OCI-M1 (cell line): ENCODE results near the gene CTRB2.
A peak's percentile ranks its signal among the peaks of the same experiment; 100 is the strongest.
"Not testable (repeated sequence)": the region's sequence is repeated elsewhere in the genome, so short reads cannot be mapped to it uniquely, and the experiment has no call there.

Experiments used
- DNase-seq: peaks from one replicate; lab custom pipeline; 2025; lab: John Stamatoyannopoulos, UW

Gene CTRB2

DNA sequence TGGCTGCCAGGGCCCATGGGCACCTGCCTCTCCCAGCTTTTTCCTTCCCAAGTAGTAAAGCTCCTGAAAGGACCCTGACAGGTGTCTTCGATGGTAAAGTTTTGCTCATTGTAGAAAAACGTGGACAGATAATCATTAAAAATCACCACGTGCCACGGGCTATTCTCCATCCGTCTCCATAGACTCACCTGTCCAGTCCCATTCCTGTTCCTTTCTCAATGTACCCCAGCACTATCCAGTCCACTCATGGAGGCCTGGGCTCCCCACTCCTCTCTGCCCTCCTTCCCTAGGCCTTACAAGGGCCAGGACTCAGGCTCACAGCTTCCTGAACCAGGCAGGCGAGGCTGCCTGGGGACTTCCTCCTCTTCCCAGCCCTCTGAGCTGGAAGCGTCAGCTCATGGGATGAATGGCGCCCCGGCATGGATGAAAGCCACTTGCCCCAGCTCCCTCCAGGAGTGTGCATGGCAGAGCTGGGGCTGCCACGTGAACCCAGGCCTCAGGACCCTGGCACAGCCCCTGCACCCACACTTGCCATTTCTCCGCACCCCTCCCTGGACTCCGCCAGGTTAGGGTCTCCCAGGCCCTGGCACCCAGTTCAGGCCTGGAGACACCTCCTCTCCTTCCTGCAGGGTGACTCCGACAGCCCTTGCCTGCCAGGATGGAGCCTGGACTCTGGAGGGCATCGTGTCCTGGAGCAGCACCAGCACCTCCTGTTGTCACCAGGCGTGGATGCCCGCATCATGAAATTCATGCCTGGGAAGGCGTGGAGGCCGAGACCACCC is 20.6 kb upstream of the CTRB2 start:
- no peak for DNase-seq

DNA sequence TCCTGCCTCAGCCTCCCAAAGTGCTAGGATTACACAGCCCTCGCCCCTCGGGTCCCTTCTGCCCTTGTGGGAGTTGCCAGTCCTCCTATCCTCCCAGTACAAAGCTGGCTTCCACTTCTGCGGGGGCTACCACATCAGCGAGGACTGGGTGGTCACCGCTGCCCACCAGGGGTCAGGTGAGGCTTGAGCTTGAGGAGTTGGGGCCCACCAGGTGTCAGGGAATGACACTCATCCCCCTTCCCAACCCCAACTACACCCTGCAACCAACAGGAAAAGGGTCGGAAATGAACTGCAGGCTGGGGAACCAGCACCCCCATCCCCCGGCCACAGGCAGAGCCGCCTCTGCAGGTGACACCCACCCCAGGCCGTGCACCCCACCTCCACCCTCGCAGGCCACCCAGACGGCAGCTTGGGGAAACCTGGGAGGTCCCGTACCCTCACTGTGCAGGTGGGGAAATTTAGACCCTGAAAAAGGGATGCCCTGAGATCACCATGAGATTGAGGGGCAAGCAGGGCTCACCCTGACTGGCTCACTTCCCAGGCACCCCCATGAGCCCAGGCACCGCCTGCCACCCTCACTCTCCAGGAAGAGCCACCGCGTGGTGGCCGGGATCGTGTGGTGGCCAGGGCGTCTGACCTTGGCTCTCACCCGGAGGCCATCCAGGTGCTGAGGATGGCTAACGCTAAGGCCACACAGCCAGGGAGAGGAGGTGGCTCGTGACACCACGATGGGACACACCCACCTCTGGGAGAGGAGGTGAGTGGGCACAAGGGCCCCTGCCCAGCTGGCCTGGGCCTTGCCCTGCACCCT is 19.8 kb upstream of the CTRB2 start:
- no peak for DNase-seq

DNA sequence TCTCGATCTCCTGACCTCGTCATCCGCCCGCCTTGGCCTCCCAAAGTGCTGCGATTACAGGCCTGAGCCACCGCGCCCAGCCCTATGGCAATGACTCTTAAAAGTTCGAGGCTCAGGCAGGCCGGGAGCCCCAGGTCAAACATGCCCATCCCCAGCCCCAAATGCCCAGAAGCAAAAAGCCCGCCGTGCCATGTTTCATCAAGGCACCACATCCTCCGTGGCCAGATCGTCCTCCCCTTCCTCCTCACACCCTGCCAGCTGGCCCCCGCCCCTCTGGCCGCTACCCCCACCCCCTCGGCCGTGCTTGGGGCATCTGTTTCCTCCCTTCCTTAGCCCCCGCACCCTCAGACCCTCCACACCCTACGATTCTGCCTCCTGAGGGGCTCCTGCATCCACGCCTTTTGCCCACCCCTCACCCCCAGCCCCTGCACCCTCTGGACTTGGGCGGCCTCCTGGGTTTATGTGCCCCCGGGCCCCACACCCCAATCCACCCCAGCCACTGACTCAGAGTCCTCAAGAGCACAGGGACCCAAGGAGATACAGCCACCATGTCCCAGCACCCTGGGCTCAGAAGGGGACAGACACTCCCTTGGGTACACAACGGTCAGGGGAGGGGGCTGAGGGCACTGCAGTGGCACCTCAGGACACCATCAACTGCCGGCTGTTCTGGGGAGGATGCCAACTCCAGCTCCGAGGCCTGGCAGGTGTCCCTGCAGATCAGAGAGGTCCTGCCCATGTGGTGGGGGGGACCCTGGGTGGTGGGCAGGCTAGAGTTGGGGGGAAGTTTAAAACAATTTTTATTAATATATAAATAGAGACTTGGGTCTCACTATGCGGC is 18.9 kb upstream of the CTRB2 start:
- DNase-seq: no peak

GRCh38 chr16:75225092-75225491 is 18.1 kb upstream of the CTRB2 start:
- no peak for DNase-seq

- DNase-seq: no peak
These were observed 17.5 kb upstream of the CTRB2 start for GRCh38 chr16:75224306-75225082.

- not testable (repeated sequence) for DNase-seq
These were observed 16.2 kb upstream of the CTRB2 start for GRCh38 chr16:75223129-75223528.

- DNase-seq: peak; percentile 17
These were observed 15.4 kb upstream of the CTRB2 start for GRCh38 chr16:75222271-75222783.

DNA sequence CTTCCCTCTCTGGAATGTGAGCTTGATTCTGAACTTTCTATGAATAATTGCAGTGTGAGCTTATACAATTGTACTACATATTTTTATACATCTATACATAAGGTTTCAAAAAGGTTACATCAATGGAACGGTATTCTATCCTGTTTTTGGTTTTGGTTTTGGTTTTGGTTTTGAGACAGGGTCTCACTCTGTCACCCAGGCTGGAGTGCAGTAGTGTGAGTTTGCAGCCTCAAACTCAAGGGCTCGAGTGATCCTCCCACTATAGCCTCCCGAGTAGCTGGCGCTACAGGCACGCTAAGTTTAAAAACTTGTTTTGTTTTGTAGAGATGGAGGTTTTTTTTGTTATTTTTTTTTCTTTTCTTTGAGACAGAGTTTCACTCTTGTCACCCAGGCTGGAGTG is 12.9 kb upstream of the CTRB2 start:
- peak; percentile 87 for DNase-seq

DNA sequence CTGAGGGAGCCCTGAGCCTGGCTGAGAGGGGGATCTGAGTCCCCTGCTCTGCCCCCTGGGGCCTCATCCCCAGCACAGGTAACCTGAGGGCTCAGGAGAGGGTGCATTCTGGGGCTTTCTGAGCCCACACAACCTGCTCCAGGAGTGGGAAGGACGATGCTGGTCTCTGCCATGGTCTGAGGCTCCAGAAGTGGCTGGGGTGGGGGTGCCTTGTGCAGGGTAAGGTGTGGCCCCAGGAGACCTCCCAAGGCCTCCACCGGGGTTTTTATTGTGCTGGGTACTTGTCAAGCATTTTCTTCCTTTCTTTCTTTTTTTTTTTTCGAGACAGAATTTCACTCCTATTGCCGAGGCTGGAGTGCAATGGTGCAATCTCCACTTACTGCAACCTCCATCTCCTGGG is 12.1 kb upstream of the CTRB2 start:
- no peak for DNase-seq

DNA sequence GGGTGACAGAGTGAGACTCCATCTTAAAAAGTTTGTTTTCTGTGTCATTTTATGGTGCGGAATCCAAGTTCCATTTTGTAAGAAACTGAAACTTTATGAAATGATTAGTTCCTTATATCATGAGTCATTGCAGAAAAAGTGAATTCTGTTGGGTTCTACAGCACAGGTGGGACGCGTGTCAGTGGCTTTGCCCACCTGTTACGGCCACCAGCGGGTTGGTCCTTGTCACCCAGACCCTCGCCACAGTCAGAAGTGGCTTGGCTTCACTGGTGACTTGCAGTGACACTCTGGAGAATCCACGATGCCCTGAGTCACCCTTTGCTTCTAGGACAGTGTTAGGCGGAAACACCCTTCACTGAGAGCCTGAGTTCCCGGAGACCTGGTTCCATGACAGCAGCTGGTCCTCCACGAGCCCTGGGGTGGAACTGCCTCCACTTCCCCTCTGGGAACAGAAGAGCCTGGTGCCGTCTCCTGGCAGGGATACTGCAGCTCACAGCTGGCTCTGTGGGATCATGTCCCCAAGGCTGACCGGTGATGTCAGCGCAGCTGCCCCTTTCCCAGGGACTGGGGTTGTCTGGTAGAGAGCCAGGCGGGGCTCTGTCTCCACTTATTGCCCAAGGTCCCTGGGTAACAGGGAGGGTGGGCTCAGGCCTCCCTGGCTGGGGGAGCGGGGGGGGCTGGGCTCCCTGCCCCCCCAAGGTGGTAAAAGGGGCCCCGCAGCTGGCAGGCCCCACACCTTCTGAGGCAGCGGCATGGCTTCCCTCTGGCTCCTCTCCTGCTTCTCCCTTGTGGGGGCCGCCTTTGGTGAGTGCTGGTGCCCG is 11.5 kb upstream of the CTRB2 start, which contains the start of gene CTRB1:
TSS of gene CTRB1 (plus strand) at position 733 of the 821 bp plus-strand sequence. CDS start at position 753, 20 bp downstream.
- no peak for DNase-seq

GRCh38 chr16:75217389-75217851 is 10.5 kb upstream of the CTRB2 start:
- DNase-seq: no peak

DNA sequence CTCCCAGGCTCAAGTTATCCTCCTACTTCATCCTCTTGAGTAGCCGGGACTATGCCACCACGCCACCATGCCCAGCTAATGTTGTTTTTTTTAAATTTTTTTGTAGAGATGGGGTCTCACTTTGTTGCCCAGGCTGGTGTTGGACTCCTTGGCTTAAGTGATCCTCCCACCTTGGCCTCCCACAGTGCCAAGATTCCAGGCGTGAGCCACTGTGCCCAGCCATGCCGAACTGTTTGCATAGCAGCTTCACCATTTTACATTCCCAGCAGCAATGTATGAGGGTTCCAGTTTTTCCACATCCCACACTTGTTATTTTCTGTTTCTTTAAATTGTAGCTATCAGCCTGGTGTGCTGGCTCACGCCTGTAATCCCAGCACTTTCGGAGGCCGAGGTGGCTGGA is 9.6 kb upstream of the CTRB2 start:
- DNase-seq: no peak

DNA sequence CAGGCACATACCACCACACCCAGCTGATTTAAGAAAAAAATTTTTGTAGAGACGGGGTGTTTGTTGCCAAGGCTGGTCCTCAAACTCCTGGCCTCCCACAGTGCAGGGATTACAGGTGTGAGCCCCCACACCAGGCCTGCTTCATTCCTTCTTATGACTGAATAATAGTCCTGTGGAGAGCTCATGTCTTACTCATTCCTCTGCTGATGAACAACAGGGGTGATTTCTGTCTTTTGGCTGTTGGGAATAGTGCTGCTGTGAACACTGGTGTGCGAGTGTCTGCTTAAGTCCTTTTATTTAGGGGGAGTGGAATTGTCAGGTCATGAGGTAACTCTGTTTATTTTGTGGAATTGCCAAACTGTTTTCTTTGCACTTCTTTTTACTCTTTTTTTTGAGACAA is 9.2 kb upstream of the CTRB2 start:
- DNase-seq: no peak

GRCh38 chr16:75211286-75211685 is 4.3 kb upstream of the CTRB2 start:
- not testable (repeated sequence) for DNase-seq

GRCh38 chr16:75209944-75210343 is 3.0 kb upstream of the CTRB2 start:
- no peak for DNase-seq

DNA sequence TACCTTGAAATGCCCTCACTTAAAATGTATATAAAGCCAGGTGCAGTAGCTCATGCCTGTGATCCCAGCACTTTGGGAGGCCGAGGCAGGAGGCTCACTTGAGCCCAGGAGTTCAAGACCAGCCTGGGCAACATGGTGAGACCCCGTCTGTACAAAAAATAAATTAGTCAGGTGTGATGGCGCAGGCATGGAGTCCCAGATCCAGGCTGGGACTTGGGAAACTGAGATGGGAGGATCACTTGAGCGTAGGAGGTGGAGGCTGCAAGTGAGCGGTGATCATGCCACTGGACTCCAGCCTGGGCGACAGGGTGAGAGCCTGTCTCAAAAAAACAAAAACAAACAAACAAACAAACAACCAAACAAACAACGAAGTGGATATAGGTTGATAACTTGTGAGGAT is 2.6 kb upstream of the CTRB2 start:
- DNase-seq: not testable (repeated sequence)

DNA sequence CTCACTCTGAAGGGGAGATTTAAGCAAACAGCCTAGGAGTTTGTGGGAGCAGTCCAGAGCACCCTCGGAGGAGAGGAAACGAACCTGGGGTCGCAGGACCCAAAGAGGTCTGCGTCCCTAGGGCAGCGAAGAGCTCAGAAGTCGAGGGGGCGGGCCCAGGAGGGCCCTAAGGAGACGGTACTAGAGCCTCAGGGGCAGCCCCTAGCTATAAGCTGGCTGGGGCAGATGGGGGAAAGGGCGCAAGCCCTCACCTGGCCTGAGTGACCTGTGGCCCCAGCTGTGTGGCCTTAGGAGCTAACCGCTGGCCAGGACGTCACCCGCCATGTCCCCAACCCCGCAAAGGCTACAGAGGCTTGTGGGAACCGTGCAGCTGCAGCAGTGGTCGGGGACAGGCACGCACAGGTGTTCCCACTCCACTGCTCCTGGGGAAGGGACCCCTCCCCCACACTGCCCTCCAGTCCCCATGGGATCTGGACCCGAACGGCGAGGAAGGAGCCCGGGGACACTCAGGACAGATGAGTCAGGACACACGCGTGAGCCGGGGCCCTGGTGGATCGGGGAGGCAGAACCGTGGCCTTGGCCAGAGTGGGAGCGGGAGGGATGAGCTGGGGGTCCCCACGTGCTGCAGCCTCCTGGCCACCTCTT is 2.0 kb upstream of the CTRB2 start:
- DNase-seq: no peak

GRCh38 chr16:75208242-75208825 is 1.4 kb upstream of the CTRB2 start:
- DNase-seq: no peak

GRCh38 chr16:75207831-75208230 is 870 bp upstream of the CTRB2 start:
- no peak for DNase-seq
